Adrenal gland (tissue), 12 donors: ENCODE data around the gene MYL2. TPM values are rescaled to one million over a fixed set of nuclear protein-coding genes. Genes with fewer than 3 reads are reported as not detected.

Experiments
- DNase-seq, 7 donors: peaks; one replicate each; pipeline ENCODE4 v3.0.0-alpha.2; 2019 to 2020
- H3K27ac ChIP-seq, 5 donors: fragments of 200-600 bp; sonication (generic) in 4 of 5; 1 replicate in 3 of 5; 2 replicates in 2 of 5; pipeline versions ENCODE4 v1.5.1 to v1.8.0; 2016 to 2020; ENCODE audit warnings: mild to moderate bottlenecking in 1 of 5
- H3K27me3 ChIP-seq: fragments of 200-600 bp; 2 replicates; pipeline ENCODE4 v1.8.0; 2021
- H3K36me3 ChIP-seq, 2 donors: fragments of 200-600 bp; replicated peaks in 1 of 2; 1 replicate in 1 of 2; 2 replicates in 1 of 2; pipeline versions ENCODE4 v1.5.1 to v1.8.0; 2018 to 2022
- H3K4me1 ChIP-seq, 2 donors: fragments of 200-600 bp; replicated peaks in 1 of 2; 1 replicate in 1 of 2; 2 replicates in 1 of 2; pipeline versions ENCODE4 v1.5.1 to v1.8.0; 2018 to 2021
- H3K4me3 ChIP-seq, 4 donors: fragments of 200-600 bp; sonication (generic) in 3 of 4; one replicate each; pipeline ENCODE4 v1.5.1; 2016 to 2018
- H3K9me3 ChIP-seq, 3 donors: fragments of 200-600 bp; sonication (generic) in 1 of 3; replicated peaks in 1 of 3; 1 replicate in 2 of 3; 2 replicates in 1 of 3; pipeline versions ENCODE4 v1.5.1 to v1.8.0; 2016 to 2021
- CTCF ChIP-seq, 6 experiments: fragments of 450-650 bp in 4 of 6; fragments of 200-600 bp in 2 of 6; sonication (generic) in 1 of 6; IDR thresholded peaks; 1 replicate in 5 of 6; 2 replicates in 1 of 6; pipeline versions ENCODE4 v1.5.1 to v1.8.0; 2016 to 2021; ENCODE audit warnings: antibody characterized with exemption in 6 of 6, mild to moderate bottlenecking in 2 of 6, moderate library complexity in 1 of 6
- POLR2A ChIP-seq, 2 donors: fragments of 450-650 bp; IDR thresholded peaks; one replicate each; pipeline ENCODE4 v1.6.1; 2017; ENCODE audit warnings: antibody characterized with exemption in 2 of 2, mild to moderate bottlenecking in 2 of 2, moderate library complexity in 1 of 2
- WGBS, 4 donors: extraction: QIAGEN DNeasy Blood & Tissue Kit in 2 of 4; methylation state at CpG; one replicate each; pipeline versions ENCODE4 v1.1.5 to v1.1.7; 2013 to 2017; 5-methylcytosine and 5-hydroxymethylcytosine counted together
- intact Hi-C, 2 donors: fragments of 100-400 bp; cut with DNase I; formaldehyde crosslinking; loops; one replicate each; pipeline versions ENCODE4 v1.14.1 to v1.15.0; 2022 to 2023
- polyA plus RNA-seq, 3 donors: library from polyadenylated mRNA; stranded (reverse); fragments of 200-250 nt in 2 of 3; fragments of 350-450 nt in 1 of 3; fragmentation: Illumina TruSeq in 1 of 3; extraction: RNeasy Lipid Tissue Mini Kit (QIAGEN cat#74804) in 1 of 3; gene quantifications; one replicate each; pipeline ENCODE4 v1.2.3, GENCODE V29; 2013 to 2014
- total RNA-seq, 9 donors: library from RNA; depleted of rRNA in 4 of 9; stranded (reverse); fragments of >200 nt in 4 of 9; fragments of 120-200 nt in 1 of 9; fragmentation: NEBNext Ultra II Directional in 1 of 9; extraction: Animal tissue kit (Norgen Biotek cat#: 25700) in 1 of 9; gene quantifications; one replicate each; pipeline versions ENCODE4 v1.1.0 to v1.2.4, GENCODE V29; 2013 to 2023
- donor health status: healthy with polysubstance abuse.
- donor health status: Bipolar disorder and iron deficiency.
- donor health status: DM: yes; HTN: yes; CAD: no.
- donor health status: DM: no; HTN: no; CAD: no.
- donor health status: DM: no; HTN: no; CAD: no.
- donor health status: DM: yes; HTN: yes; CAD: no.

The MYL2 gene
- total and polyA plus RNA-seq, 12 donors, result 0.58 to 6.5 (median 3.2) TPM; not detected in 7

GRCh38 chr12:110874351-110874750 lies 46.0 kb downstream of the MYL2 start:
- Histone ChIP-seq H3K36me3 (no peaks in the 10 kb centered on the region), H3K4me3 (no peak overlapping the region), H3K27me3 (no peaks in the 10 kb centered on the region), H3K9me3 (no peaks in the 10 kb centered on the region), H3K27ac (no peak overlapping the region), H3K4me1 (no peaks in the 10 kb centered on the region)
- WGBS, 4 donors, result 44 to 88% (median 72%) methylated on average over 1 to 2 of the region's 2 CpGs
- TF ChIP-seq CTCF (IDR thresholded peaks at IDR 0.05), result no peak
- no peak for TF ChIP-seq POLR2A (IDR thresholded peaks at IDR 0.05)
- DNase-seq, result no peak
- intact Hi-C loops, result no loop called here

- Histone ChIP-seq H3K4me3 (no peak overlapping the region), H3K27ac (no peak overlapping the region), H3K27me3 (no peaks in the 10 kb centered on the region), H3K36me3 (no peaks in the 10 kb centered on the region), H3K9me3 (no peaks in the 10 kb centered on the region), H3K4me1 (no peaks in the 10 kb centered on the region)
- 57 to 81% (median 74%) methylated on average over 4 of the region's 4 CpGs for WGBS, 4 donors
- DNase-seq, result no peak
- TF ChIP-seq POLR2A (IDR thresholded peaks at IDR 0.05), result no peak
- TF ChIP-seq CTCF (IDR thresholded peaks at IDR 0.05), result no peak
- intact Hi-C loops, result no loop called here
Observed at GRCh38 chr12:110872100-110872499, 48.3 kb downstream of the MYL2 start.

GRCh38 chr12:110869803-110870202 lies 50.6 kb downstream of the MYL2 start:
- no peaks in the 10 kb centered on the region for H3K9me3 ChIP-seq
- no peak overlapping the region for H3K27ac ChIP-seq
- H3K27me3 ChIP-seq, result no peaks in the 10 kb centered on the region
- H3K4me3 ChIP-seq, result no peak overlapping the region
- DNase-seq, result no peak
- TF ChIP-seq CTCF (IDR thresholded peaks at IDR 0.05), result no peak
- no peak for TF ChIP-seq POLR2A (IDR thresholded peaks at IDR 0.05)
- no peaks in the 10 kb centered on the region for H3K36me3 ChIP-seq
- 83 to 95% (median 87%) methylated on average over 5 of the region's 5 CpGs for WGBS, 4 donors
- H3K4me1 ChIP-seq, result no peaks in the 10 kb centered on the region
- intact Hi-C loops, result no loop called here

GRCh38 chr12:110869026-110869425 lies 51.4 kb downstream of the MYL2 start:
- no peaks in the 10 kb centered on the region for H3K36me3 ChIP-seq
- intact Hi-C loops, result no loop called here
- H3K9me3 ChIP-seq, result no peaks in the 10 kb centered on the region
- H3K27ac ChIP-seq, result peak overlapping the region in 1 of 5 donors; percentile 8
- TF ChIP-seq CTCF (IDR thresholded peaks at IDR 0.05) (no peak), POLR2A (IDR thresholded peaks at IDR 0.05) (no peak)
- H3K4me3 ChIP-seq, result no peak overlapping the region
- no peaks in the 10 kb centered on the region for H3K27me3 ChIP-seq
- WGBS, 4 donors, result 49 to 76% (median 63%) methylated on average over 3 of the region's 3 CpGs
- DNase-seq, result no peak
- no peaks in the 10 kb centered on the region for H3K4me1 ChIP-seq
